ENCODE data around the gene POU5F1.
"Not testable (repeated sequence)": the region's sequence is repeated elsewhere in the genome, so short reads cannot be mapped to it uniquely, and the experiment has no call there.

Gene POU5F1

DNA sequence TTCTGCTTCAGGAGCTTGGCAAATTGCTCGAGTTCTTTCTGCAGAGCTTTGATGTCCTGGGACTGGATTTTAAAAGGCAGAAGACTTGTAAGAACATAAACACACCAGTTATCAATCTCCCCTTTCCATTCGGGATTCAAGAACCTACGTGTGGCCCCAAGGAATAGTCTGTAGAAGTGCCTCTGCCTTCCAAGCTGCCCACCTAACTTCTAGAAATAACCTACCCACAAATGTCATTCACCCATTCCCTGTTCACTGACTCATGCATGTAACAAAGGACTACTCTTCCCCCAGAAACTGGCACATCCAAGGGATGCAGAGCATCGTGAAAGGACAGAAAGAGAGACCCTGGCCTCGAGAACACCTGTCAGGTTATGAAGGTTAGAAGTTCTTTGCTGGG is 4.5 kb downstream of the POU5F1 start:
- no peak for DNase-seq (ENCODE audit: low spot score)

DNA sequence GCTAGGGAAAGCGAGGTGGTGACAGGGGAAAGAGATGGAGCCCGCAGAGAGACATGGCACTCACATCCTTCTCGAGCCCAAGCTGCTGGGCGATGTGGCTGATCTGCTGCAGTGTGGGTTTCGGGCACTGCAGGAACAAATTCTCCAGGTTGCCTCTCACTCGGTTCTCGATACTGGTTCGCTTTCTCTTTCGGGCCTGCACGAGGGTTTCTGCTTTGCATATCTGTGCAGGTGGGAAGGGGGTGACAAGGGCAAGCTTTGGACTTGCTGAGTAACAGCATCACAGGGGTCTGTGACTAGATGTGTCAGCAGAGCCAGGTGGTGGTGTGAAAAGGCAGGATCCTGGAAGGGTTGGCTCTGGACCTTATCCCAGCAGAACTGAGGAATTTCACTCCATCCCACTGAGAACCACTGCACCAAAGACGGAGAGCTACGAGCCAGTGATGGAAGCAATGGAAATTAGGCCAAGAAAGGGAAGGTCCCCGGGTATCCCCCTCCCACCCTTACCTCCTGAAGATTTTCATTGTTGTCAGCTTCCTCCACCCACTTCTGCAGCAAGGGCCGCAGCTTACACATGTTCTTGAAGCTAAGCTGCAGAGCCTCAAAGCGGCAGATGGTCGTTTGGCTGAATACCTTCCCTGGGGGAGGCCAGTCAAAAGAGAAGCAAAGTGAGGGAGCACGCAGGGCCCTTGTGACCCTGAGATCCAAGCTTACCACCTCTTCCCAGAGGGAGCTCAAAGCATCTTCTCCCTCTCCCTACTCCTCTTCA is 5.2 kb downstream of the POU5F1 start:
- DNase-seq (ENCODE audit: low spot score): not testable (repeated sequence)

DNA sequence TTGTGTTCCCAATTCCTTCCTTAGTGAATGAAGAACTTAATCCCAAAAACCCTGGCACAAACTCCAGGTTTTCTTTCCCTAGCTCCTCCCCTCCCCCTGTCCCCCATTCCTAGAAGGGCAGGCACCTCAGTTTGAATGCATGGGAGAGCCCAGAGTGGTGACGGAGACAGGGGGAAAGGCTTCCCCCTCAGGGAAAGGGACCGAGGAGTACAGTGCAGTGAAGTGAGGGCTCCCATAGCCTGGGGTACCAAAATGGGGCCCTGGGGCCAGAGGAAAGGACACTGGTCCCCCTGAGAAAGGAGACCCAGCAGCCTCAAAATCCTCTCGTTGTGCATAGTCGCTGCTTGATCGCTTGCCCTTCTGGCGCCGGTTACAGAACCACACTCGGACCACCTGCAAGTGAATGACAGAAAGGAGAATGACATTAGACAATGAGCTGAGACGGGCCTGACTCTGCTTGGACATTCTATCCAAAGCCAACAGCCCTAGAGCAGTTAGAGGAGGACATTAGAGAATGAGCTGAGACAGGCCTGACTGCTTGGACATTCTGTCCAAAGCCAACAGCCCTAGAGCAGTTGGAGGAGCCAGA is 5.9 kb downstream of the POU5F1 start:
- DNase-seq (ENCODE audit: low spot score): not testable (repeated sequence)

DNA sequence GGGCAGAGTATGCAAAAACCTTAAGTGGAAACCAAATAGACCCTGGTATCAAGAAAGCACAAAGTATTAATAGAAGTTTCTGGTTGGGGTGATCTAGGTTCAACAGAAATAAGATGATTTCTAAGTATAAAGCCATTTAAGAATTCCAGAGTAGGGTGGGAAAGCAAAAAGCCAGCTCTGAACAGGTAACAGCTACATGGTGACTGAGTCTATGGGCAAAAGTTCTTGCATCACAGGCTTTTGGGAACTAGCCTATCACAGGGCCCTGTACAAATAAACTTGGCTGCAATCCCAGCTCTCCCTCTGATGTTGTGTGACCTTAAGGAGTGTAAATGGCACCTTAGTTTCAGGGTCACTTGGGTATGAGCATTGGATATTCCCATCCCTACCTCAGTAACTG is 6.6 kb downstream of the POU5F1 start:
- DNase-seq (ENCODE audit: low spot score): no peak

DNA sequence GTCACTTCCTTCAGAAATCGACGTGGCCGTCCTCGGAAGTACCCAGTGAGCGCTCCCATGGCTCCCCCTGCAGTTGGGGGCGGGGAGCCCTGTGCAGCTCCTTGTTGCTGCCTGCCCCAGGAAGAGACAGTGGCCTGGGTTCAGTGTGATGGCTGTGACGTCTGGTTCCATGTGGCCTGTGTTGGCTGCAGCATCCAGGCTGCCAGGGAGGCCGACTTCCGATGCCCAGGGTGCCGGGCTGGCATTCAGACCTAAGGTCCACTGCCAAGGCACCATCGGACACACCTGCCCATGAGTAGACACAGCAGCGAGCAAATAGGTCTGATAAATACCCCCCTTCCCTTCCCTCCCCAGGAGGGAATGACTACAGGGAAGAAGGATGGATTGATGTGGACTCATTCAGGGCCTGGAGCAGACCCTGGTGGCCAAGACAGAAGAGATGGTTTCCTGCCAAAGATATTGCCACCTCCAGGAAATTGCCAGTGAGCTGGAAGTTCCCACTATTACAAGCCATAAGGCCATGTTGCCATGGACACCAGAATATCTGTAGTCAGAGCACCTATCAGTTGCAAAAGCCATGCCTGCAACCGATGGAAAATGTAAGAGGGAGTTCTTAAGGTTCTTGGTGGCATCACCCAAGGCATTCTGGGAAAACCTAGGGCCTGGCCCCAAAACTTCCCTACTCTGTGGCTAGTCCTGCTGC is 7.9 kb downstream of the POU5F1 start:
- no peak for DNase-seq (ENCODE audit: low spot score)

DNA sequence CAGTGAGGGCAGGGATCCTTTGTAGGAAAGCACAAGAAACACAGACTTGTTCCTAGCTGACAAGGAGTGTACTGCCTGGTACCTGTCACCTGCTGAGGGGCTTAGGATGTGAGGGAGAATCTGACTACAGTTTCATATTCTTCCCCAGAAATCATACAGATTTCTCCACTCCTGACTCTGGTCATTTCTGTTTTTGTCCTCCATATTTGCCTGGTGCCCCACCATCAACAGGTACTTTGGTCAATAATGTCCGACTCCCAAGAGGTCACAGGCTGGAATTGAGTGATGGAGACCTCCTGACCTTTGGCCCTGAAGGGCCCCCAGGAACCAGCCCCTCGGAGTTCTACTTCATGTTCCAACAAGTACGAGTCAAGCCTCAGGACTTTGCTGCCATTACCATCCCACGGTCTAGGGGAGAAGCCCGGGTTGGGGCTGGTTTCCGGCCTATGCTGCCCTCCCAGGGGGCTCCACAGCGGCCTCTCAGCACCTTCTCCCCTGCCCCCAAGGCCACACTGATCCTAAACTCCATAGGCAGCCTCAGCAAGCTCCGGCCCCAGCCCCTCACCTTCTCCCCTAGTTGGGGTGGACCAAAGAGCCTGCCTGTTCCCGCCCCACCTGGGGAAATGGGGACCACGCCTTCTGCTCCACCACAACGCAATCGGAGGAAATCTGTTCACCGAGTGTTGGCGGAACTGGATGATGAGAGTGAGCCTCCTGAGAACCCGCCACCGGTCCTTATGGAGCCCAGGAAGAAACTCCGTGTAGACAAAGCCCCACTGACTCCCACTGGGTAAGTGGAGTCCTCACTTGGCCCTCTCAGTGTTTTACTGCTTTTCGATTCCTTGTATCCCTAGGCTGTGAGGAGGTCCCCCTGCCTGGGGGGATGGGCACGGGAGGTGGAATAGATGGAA is 9.0 kb downstream of the POU5F1 start:
- DNase-seq (ENCODE audit: low spot score): no peak

DNA sequence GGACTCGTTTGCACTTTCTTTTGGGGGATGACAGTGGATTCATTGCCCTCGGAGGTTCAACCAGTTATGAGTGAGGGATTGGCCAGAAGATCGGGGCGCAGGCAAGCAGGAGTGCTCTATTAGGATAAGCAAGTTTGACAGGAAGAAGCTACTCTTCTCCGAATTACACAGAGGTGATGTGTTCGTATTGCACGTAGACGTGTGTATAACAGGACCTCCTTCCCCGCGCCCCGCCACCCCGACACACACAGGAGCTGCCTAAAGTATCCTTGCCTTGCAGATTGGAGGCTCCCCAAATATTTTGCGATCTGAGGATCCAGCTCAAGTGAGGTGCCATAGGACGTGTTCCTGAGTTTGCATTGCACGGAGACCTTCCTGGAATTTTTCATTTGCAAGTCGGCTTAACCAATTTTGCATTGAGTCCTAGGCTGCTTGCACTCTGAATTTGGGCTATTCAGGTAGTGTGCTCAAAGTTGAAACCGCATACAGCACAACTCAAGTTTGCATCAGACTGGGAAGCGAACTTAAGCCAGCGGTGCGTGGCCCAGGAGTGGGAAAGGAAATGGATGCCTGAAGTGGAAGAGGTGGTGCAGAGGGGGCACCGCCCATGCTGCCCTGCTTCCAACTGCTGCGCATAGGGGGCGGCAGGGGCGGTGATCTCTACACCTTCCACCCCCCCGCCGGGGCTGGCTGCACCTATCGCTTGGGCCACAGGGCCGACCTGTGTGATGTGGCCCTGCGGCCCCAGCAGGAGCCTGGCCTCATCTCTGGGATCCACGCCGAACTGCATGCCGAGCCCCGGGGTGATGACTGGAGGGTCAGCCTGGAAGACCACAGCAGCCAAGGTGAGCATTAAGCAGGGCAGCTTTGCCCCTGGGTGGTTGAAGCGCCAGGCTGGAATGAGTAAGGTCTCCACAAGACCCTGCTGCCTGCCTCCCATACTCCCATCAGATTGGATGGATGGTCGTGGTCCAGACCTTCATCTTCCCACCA is 11.3 kb downstream of the POU5F1 start:
- peak; percentile 11 for DNase-seq (ENCODE audit: low spot score)

DNA sequence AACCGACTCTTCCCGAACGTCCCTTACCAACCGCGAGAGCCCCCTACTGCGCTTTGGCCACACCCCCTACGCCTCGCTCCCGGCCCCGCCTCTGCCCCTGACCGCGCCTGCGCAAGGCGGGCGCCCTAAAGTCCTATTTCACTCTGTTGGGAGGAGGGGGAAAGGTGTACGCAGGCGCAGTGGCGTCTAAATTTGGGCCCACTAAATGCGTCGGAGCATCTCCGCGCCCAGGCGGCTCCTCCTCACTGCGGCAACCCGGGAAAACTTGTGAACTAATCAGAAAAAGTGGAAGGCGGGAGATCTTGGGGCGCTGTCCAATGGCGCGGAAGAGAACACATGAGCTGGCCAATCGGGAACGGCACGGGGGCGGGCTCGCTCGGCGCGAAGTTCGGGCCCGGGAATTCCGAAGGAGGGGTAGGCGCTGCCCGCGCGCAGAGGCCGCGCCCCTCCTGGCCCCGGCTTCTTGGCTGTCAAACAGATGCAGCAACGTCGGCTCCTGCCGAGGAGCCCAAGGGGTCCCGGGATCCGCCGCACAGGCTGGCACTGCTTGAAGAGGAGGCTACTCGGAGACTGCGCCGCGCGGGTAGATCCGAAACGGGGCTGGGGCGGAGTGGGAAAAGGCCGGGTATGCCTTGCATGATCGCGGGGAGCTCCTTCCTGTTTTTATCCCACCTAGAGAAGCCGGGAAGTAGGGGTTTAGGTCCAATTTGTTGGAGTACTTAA is 12.2 kb downstream of the POU5F1 start, which contains the start of gene TCF19:
TCF19 (plus strand) TSS at position 450 of the 723 bp plus-strand sequence. CDS start 881 bp downstream, outside the sequence.
- DNase-seq (ENCODE audit: low spot score): peak; percentile 96

DNA sequence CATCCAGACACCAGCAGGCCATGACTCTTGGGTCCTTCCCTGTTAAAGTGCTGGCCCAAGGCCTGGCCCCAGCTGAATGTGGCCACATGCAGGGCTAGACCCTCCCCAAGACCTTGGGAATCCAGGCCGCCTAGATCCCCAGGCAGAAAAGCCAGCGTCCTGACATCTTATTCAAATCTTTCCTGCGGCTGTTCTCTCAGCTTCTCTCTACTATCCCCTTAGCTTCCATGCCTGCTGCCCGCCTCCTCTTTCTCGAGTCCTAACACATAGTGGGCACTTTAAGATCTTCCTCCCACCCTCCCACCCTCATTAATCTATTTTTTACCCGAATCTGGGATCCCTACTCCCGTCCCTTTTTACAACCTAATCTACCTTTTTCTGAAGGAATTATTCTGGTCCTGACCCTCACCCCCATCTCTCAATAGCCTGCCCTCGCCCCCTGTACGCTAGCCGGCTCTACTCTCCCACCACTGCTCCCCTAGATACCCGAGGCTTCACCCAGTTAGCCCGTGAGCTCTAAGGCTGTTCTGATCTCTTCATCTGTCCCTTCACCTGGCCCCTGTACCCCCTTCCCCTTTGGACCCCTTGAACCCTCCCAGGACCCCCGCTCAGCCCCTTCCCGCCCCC is 12.9 kb downstream of the POU5F1 start, which contains the start of gene CCHCR1:
CCHCR1 (minus strand) TSS at position 290 of the 627 bp plus-strand sequence; CDS start at position 88, 202 bp downstream.
- no peak for DNase-seq (ENCODE audit: low spot score)

DNA sequence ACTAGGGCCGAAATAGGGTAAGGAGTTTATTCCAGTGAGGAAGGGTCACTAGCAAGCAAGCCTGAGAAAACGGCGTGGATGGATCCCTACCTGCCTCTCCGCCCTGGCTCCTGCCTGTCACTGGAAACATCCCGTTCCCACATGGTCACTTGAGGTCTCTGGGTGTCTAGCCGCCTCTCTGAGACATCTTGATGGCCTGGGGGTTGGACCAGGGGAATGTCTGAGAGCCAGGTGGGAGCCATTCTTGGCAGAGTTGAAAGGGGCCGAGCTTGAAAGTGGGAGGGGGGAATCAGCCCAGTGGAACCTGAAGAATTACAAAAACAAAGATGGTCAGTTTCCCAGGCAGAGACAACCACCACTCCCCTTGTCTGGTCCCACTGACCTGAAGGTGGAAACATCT is 13.8 kb downstream of the POU5F1 start:
- no peak for DNase-seq (ENCODE audit: low spot score)

DNA sequence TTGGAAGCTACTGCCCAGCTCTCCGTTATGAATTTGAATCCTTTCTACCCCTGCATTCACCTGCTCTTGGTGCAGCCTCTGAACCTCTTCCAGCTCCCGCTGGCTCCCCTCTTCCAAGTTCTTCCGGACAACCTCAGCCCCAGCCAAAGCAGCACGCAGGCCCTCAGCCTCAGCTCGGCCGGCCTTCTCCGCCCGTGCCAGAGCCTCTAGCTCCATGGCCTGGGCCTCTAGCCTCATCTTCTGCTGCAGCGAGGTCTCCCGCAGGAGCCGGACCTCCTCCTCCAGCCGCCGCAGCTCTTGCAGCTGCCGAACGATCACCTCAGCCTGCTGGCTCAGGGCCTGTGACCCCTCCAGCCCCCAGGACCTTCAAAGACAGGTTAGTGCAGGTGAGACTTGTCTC is 16.0 kb downstream of the POU5F1 start:
- DNase-seq (ENCODE audit: low spot score): no peak

DNA sequence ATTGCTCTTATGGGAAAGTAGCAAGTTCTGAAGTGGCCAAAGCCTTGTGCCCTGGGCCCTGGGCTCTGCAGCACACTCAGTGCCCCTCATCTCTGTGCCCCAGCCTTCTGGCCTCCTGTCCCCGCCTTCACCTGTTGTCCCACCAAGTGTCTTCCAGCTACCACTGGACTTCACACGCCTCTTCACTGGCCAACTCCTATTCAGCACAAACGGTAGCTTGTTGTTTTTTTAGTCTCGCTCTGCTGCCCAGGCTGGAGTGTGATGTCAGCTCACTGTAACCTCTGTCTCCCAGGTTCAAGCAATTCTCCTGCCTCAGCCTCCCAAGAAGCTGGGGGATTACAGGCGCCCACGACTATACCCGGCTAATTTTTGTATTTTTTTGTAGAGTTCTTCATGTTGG is 17.7 kb downstream of the POU5F1 start:
- DNase-seq (ENCODE audit: low spot score): no peak

DNA sequence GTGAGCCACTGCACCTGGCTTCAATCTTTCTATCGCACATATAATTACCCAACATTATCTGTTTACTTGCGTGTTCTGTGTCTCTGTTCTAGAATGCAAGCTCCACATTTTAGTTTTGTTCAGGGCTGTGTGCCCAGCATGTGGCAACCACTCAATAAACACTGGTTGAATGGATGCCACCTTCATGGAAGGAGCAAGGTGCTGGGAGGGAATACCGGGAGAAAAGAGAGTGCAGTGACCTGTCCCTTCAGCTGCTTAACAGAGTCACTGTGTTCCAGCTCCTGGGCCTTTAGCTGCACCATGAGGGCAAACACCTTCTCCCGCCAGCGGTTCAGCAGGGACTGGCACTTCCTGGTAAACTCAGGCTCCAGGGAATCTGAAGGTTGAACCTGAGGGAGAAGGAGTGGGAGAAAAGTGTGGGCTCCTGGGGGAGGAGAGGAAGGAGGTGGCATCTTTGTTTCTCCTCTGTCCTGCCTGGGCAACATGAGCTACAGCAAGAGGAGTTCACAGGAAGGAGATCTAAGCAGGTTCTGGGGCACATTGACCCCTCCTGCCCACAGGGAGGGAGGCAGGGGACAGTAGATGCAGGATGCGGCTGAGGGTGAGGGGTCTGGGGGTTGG is 20.5 kb downstream of the POU5F1 start:
- no peak for DNase-seq (ENCODE audit: low spot score)

DNA sequence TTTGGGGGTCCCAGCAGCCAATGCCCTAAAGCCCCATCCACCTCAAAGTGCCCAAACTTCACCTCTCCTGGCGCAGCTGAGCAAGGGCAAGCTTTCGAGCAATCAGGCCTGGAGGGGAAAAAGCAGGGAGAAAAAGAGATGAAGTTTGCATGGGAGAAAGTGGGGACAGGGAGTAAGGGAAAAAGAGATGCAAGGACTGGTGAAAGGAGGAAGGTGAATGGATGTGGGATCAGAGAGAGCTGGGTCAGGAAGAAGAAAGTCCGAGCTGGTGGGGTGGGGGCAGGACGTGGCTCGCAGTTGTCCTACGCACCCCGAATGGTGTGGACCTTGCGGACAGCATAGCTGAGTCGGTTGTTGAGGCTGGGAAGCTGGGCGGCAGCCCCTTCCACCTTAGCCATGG is 25.1 kb downstream of the POU5F1 start:
- DNase-seq (ENCODE audit: low spot score): no peak

DNA sequence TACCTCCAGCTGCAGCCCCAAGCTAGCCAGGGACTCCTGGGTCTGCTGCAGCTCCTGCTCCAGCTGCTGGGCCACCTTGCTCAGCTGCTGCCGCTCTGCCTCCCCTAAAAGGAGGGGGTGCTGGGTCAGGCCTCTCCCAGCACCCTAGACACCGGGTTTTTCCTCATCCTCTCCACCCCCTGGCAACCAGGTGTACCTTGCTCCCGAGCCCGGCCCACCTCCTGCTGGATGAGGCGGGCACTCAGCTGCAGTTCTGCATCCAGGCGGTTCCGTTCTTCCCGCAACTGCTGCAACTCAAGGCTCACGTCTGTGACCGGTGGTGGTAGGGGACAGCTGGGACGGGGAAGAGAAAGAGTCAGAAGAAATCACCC is 25.5 kb downstream of the POU5F1 start:
- DNase-seq (ENCODE audit: low spot score): no peak

DNA sequence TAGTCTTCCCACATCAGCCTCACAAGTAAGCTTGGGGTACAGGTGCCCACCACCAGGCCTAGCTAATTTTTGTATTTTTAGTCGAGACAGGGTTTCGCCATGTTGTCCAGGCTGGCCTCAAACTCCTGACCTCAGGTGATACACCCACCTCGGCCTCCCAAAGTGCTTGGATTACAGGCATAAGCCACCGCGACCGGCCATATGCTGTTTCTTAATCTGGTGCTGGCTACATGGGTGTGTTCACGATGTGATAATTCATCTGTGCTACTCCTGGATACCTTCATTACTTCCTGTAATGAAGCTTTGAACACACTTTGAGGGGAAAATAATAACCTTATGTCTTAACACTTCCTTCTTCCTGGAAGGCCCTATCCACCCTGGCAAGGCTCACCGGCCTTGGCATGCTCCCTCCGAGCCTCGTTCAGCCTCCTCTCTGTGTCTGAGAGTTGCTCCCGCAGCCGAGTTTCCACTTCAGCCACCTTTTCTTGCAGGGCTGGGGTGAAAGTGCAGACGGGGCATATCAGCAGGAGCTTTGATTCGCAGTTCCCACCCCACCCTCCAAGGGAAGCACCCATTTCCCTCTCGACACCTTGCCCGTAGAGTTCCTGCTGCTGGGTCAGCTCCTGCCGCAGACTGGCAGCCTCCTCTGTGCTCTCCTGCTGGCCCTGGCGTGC is 26.0 kb downstream of the POU5F1 start:
- DNase-seq (ENCODE audit: low spot score): no peak

DNA sequence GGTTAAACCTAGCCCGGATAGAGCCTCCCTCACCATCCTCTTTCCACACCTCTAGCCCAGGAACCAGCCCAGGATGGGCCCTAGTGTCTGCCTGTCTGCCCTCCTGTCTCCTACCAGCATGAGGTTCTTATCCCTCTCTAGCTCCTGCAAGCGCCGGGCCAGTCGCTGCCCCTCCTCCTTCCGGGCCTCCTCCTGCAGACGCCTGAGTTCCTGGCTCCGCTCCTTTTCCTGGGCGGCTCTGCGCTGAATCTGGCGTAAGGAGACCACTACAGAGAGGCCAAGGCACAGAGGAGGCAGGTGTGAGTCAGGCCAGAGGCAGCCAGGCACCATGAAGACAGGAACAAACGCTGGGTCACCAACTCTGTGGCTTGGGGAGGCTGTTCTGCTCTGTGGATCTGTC is 27.3 kb downstream of the POU5F1 start:
- DNase-seq (ENCODE audit: low spot score): no peak

DNA sequence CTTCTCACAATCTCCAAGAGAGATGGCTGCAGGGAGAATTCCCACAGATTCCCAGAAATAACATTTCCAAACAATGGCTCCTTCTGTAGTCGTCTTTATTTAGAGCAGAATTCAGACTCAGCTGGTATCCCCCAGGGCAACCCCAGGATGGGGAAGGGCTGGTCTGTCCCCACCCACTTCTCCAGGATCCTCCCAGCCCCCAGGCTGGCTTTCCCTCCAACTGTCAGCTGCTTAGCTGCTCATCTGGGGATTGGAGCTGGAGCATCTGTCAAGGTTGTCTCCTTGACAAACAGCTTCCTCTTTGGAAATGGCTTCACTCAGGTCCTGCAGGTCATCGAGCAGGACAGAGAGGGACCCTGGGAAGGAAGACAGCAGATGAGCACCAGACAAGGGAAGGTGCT is 28.1 kb downstream of the POU5F1 start:
- DNase-seq (ENCODE audit: low spot score): no peak

DNA sequence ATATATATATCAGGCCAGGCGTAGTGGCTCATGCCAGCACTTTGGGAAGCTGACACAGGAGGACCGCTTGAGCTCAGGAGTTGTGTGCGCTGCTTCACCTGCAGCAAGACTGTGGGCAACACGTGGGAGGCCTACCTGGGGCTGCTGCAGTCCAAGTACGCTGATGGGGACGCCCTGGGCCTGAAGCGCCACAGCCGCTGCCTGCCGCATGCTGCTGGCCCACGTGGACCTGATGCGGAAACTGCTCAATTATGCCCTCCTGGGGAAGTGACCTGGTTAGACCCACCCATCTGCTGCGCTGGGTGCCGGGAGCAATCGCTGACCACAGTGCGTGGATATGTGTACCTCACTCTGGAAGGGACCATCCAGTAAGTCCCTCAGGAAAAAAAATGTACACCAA is 29.8 kb downstream of the POU5F1 start:
- no peak for DNase-seq (ENCODE audit: low spot score)
